B cell (primary cell): ENCODE measurements around the gene NHLRC3. TPM values are rescaled to one million over a fixed set of nuclear protein-coding genes. Genes with fewer than 3 reads are reported as not detected.
"Not testable (repeated sequence)": the region's sequence is repeated elsewhere in the genome, so short reads cannot be mapped to it uniquely, and the experiment has no call there.

Experiments used
- ATAC-seq: fragments of 200-7000 bp; cut with Tn5 transposase; one replicate; pipeline ENCODE4 v1.10.0; 2021; ENCODE audit warnings: low read depth, mild to moderate bottlenecking, moderate number of reproducible peaks, moderate library complexity
- CTCF ChIA-PET: fragments of 350-600 bp; sonication (Branson Sonifier 250); formaldehyde crosslinking; loops from one replicate; lab custom pipeline; 2021; ENCODE audit warnings: antibody characterized with exemption, inconsistent platforms; lab: Charles Lee
- POLR2A ChIA-PET: fragments of 350-600 bp; sonication (Branson Sonifier 250); formaldehyde crosslinking; loops from one replicate; lab custom pipeline; 2021; ENCODE audit warnings: antibody characterized with exemption; lab: Charles Lee
- DNase-seq: peaks from one replicate; pipeline ENCODE4 v3.0.0; 2013
- H2AFZ ChIP-seq: 2 replicates; pipeline ENCODE4 v1.6.1; 2012; ENCODE audit warnings: mild to moderate bottlenecking, low read depth, low read length; ENCODE audit not compliant: insufficient read depth, poor library complexity, severe bottlenecking
- H3K27ac ChIP-seq, 2 donors: 1 replicate in 1 of 2; 2 replicates in 1 of 2; pipeline ENCODE4 v1.5.1; 2012 to 2013; ENCODE audit warnings: low read length in 2 of 2, mild to moderate bottlenecking in 2 of 2, moderate library complexity in 1 of 2
- H3K27me3 ChIP-seq, 4 experiments: fragments of 200-600 bp in 1 of 4; sonication (generic) in 1 of 4; replicated peaks in 1 of 4; 1 replicate in 2 of 4; 2 replicates in 2 of 4; pipeline versions ENCODE4 v1.6.1 to v1.7.0; 2013 to 2016; ENCODE audit warnings: low read length in 3 of 4, mild to moderate bottlenecking in 2 of 4, mixed read lengths in 1 of 4, moderate library complexity in 1 of 4; ENCODE audit not compliant: insufficient read depth in 4 of 4, control insufficient read depth in 3 of 4; ENCODE audit errors: control extremely low read depth in 1 of 4
- H3K36me3 ChIP-seq, 2 experiments: replicated peaks in 1 of 2; 1 replicate in 1 of 2; 2 replicates in 1 of 2; pipeline versions ENCODE4 v1.6.1 to v1.7.1; 2013; ENCODE audit warnings: low read length in 1 of 2; ENCODE audit not compliant: insufficient read depth in 2 of 2, control insufficient read depth in 1 of 2; ENCODE audit errors: control extremely low read depth in 1 of 2, extremely low read depth in 1 of 2
- H3K4me1 ChIP-seq, 2 donors: fragments of 200-600 bp in 1 of 2; sonication (generic) in 1 of 2; 1 replicate in 1 of 2; 2 replicates in 1 of 2; pipeline versions ENCODE4 v1.5.1 to v1.6.1; 2013 to 2017; ENCODE audit warnings: low read length in 2 of 2; ENCODE audit not compliant: control insufficient read depth in 2 of 2, insufficient read depth in 2 of 2
- H3K4me2 ChIP-seq: replicated peaks from 2 replicates; pipeline ENCODE3; 2012; ENCODE audit warnings: mild to moderate bottlenecking, low read depth, low read length; ENCODE audit not compliant: poor library complexity, severe bottlenecking
- H3K4me3 ChIP-seq, 5 experiments: fragments of 200-600 bp in 1 of 5; sonication (generic) in 1 of 5; 1 replicate in 3 of 5; 2 replicates in 2 of 5; pipeline versions ENCODE4 v1.5.1 to v1.7.0; 2011 to 2016; ENCODE audit warnings: low read length in 4 of 5, mild to moderate bottlenecking in 4 of 5, low read depth in 2 of 5, control low read depth in 1 of 5, moderate library complexity in 1 of 5; ENCODE audit not compliant: insufficient read depth in 1 of 5; ENCODE audit errors: control extremely low read depth in 1 of 5, extremely low read depth in 1 of 5
- H3K79me2 ChIP-seq: fragments of 200-600 bp; sonication (generic); one replicate; pipeline ENCODE4 v1.6.0; 2016; ENCODE audit warnings: low read length; ENCODE audit not compliant: control insufficient read depth, insufficient read depth
- H3K9ac ChIP-seq: fragments of 200-600 bp; sonication (generic); 2 replicates; pipeline ENCODE4 v1.6.1; 2017; ENCODE audit warnings: mild to moderate bottlenecking, low read length, moderate library complexity
- H3K9me3 ChIP-seq, 3 donors: one replicate each; pipeline versions ENCODE4 v1.6.1 to v1.7.1; 2013; ENCODE audit warnings: low read length in 2 of 3; ENCODE audit not compliant: control insufficient read depth in 2 of 3, insufficient read depth in 1 of 3; ENCODE audit errors: control extremely low read depth in 1 of 3
- H4K20me1 ChIP-seq: 2 replicates; pipeline ENCODE4 v1.6.0; 2012; ENCODE audit warnings: mild to moderate bottlenecking, low read length; ENCODE audit not compliant: insufficient read depth, control insufficient read depth, poor library complexity, severe bottlenecking
- H3K27ac Mint-ChIP-seq: one replicate; pipeline ENCODE4 v1.8.0; 2021; ENCODE audit warnings: mixed read lengths
- H3K27me3 Mint-ChIP-seq: one replicate; pipeline ENCODE4 v1.8.0; 2021; ENCODE audit warnings: mixed read lengths
- H3K4me1 Mint-ChIP-seq: one replicate; pipeline ENCODE4 v1.8.0; 2021; ENCODE audit warnings: mixed read lengths
- H3K4me3 Mint-ChIP-seq: one replicate; pipeline ENCODE4 v1.8.0; 2021; ENCODE audit warnings: mixed read lengths
- H3K9me3 Mint-ChIP-seq: one replicate; pipeline ENCODE4 v1.8.0; 2022; ENCODE audit warnings: mixed read lengths; ENCODE audit not compliant: insufficient read depth
- CTCF ChIP-seq: fragments of 200-600 bp; IDR thresholded peaks from one replicate; pipeline ENCODE4 v1.8.0; 2022; ENCODE audit warnings: antibody characterized with exemption, mild to moderate bottlenecking
- EZH2 ChIP-seq: IDR thresholded peaks from 2 replicates; pipeline ENCODE4 v1.6.1; 2012; ENCODE audit warnings: borderline replicate concordance, low read depth, mild to moderate bottlenecking, moderate library complexity, low read length; ENCODE audit not compliant: insufficient read depth, poor library complexity, severe bottlenecking
- WGBS: methylation state at CpG from one replicate; pipeline ENCODE4 v1.1.5; 2013; ENCODE audit warnings: missing lambda C conversion rate; ENCODE audit not compliant: insufficient coverage; 5-methylcytosine and 5-hydroxymethylcytosine counted together
- intact Hi-C: fragments of 100-400 bp; cut with micrococcal nuclease; formaldehyde crosslinking; loops from one replicate; pipeline ENCODE4 v1.10.0; 2022
- polyA plus RNA-seq: library from polyadenylated mRNA; depleted of rRNA; stranded (reverse); fragments of >200 nt; gene quantifications from 2 replicates; pipeline ENCODE4 v1.2.3, GENCODE V29; 2012
- total RNA-seq, 2 donors: library from RNA; stranded (reverse); fragments of 120-200 nt in 1 of 2; gene quantifications; 1 replicate in 1 of 2; 2 replicates in 1 of 2; pipeline versions ENCODE4 v1.2.3 to v1.2.4, GENCODE V29; 2013 to 2022

The NHLRC3 gene
- total and polyA plus RNA-seq, 2 donors (not counting 1 experiment from before 2014, with no cell fraction given), result 11.7 to 38.8 TPM

GRCh38 chr13:39073983-39074382 is 35.7 kb downstream of the NHLRC3 start:
- no peak overlapping the region for H3K9ac ChIP-seq
- H3K79me2 ChIP-seq, result no peaks in the 10 kb centered on the region
- ChIA-PET POLR2A (no interaction called here), CTCF (no interaction called here)
- Mint-ChIP-seq H3K9me3 (no peaks in the 10 kb centered on the region), H3K27me3 (peaks cover 41% of the 10 kb centered on the region), H3K4me1 (no peaks in the 10 kb centered on the region), H3K27ac (no peak overlapping the region), H3K4me3 (no peak overlapping the region)
- no peaks in the 10 kb centered on the region for H3K4me1 ChIP-seq
- DNase-seq (no peak), ATAC-seq (no peak)
- H3K4me2 ChIP-seq, result no peak overlapping the region
- 65% methylated on average over 2 of the region's 3 CpGs for WGBS
- H4K20me1 ChIP-seq, result no peaks in the 10 kb centered on the region
- peaks cover 0 to 5% (median 0%) of the 10 kb centered on the region in 3 donors for H3K9me3 ChIP-seq
- H3K27me3 ChIP-seq, result peaks cover 0 to 25% (median 14%) of the 10 kb centered on the region in 4 experiments
- no peak overlapping the region for H3K4me3 ChIP-seq
- no peak overlapping the region for H3K27ac ChIP-seq
- no peak for TF ChIP-seq CTCF
- no peak for TF ChIP-seq EZH2
- no peaks in the 10 kb centered on the region for H3K36me3 ChIP-seq
- H2AFZ ChIP-seq, result no peak overlapping the region
- intact Hi-C loops, result no loop called here

- WGBS, result no CpG with 5 or more reads among the region's 1 CpG
Observed at GRCh38 chr13:39086251-39086945, 48.1 kb downstream of the NHLRC3 start.

More at GRCh38 chr13:39086251-39086945, 48.1 kb downstream of the NHLRC3 start:
- H3K9me3 ChIP-seq, H3K4me3 Mint-ChIP-seq, H3K9ac ChIP-seq, H3K27me3 ChIP-seq, H4K20me1 ChIP-seq, H3K4me1 ChIP-seq, CTCF ChIA-PET, H2AFZ ChIP-seq, DNase-seq, H3K27ac Mint-ChIP-seq, ATAC-seq, POLR2A ChIA-PET, H3K4me3 ChIP-seq, H3K27me3 Mint-ChIP-seq, H3K36me3 ChIP-seq, H3K4me2 ChIP-seq, H3K9me3 Mint-ChIP-seq, intact Hi-C loops, H3K4me1 Mint-ChIP-seq, H3K27ac ChIP-seq, H3K79me2 ChIP-seq: not testable (repeated sequence)
